ENCODE measurements around the gene LEFTY1.
"Not testable (repeated sequence)": the region's sequence is repeated elsewhere in the genome, so short reads cannot be mapped to it uniquely, and the experiment has no call there.

Gene LEFTY1

GRCh38 chr1:225888898-225889601 lies at the start of gene LEFTY1:
TSS of gene LEFTY1 (minus strand) at chr1:225889146. CDS start at chr1:225889066, 80 bp downstream.
- no peak for DNase-seq

- no peak for DNase-seq
Observed at GRCh38 chr1:225937048-225937968, 48.4 kb upstream of the LEFTY1 start.

GRCh38 chr1:225936523-225936922 lies 47.6 kb upstream of the LEFTY1 start:
- no peak for DNase-seq

- DNase-seq, result not testable (repeated sequence)
Observed at GRCh38 chr1:225936086-225936485, 47.1 kb upstream of the LEFTY1 start.

- DNase-seq, result no peak
Observed at GRCh38 chr1:225934711-225935110, 45.8 kb upstream of the LEFTY1 start.

- DNase-seq, result no peak
Observed at GRCh38 chr1:225933072-225933471, 44.1 kb upstream of the LEFTY1 start.

GRCh38 chr1:225931270-225932136 lies 42.6 kb upstream of the LEFTY1 start:
- peak; percentile 82 for DNase-seq

- peak; percentile 37 for DNase-seq
Observed at GRCh38 chr1:225930566-225930965, 41.6 kb upstream of the LEFTY1 start.

- not testable (repeated sequence) for DNase-seq
Observed at GRCh38 chr1:225929462-225929861, 40.5 kb upstream of the LEFTY1 start.

GRCh38 chr1:225928186-225929175 lies 39.5 kb upstream of the LEFTY1 start:
- DNase-seq, result peak; percentile 83

- no peak for DNase-seq
Observed at GRCh38 chr1:225926551-225927113, 37.7 kb upstream of the LEFTY1 start.

GRCh38 chr1:225923692-225924555 lies 35.0 kb upstream of the LEFTY1 start, which contains the start of gene PYCR2:
TSS of gene PYCR2 (minus strand) at chr1:225924250. CDS start at chr1:225924110, 140 bp downstream.
- peak; percentile 99 for DNase-seq

- no peak for DNase-seq
Observed at GRCh38 chr1:225923381-225923691, 34.4 kb upstream of the LEFTY1 start.

- no peak for DNase-seq
Observed at GRCh38 chr1:225921734-225922709, 33.1 kb upstream of the LEFTY1 start.

- DNase-seq, result no peak
Observed at GRCh38 chr1:225919906-225920305, 31.0 kb upstream of the LEFTY1 start.

- no peak for DNase-seq
Observed at GRCh38 chr1:225918280-225918679, 29.3 kb upstream of the LEFTY1 start.

- DNase-seq, result no peak
Observed at GRCh38 chr1:225917536-225917935, 28.6 kb upstream of the LEFTY1 start.

GRCh38 chr1:225917101-225917500 lies 28.2 kb upstream of the LEFTY1 start:
- DNase-seq, result no peak

- DNase-seq, result peak; percentile 76
Observed at GRCh38 chr1:225915538-225915991, 26.6 kb upstream of the LEFTY1 start.

Data from NCI-H82 (cell line).